Endodermal cell (in vitro differentiated cells): ENCODE measurements around the gene RAB7B. TPM values are rescaled to one million over a fixed set of nuclear protein-coding genes. Genes with fewer than 3 reads are reported as not detected.

Source experiments
- DNase-seq: peaks from one replicate; pipeline ENCODE4 v3.0.0-alpha.2; 2017
- H3K27ac ChIP-seq: 2 replicates; pipeline ENCODE4 v1.5.1; 2013; ENCODE audit warnings: mild to moderate bottlenecking, low read depth, low read length, moderate library complexity
- H3K27me3 ChIP-seq: 2 replicates; pipeline ENCODE4 v1.6.1; 2013; ENCODE audit warnings: mild to moderate bottlenecking, low read length, moderate library complexity; ENCODE audit not compliant: insufficient read depth, control insufficient read depth, poor library complexity, severe bottlenecking
- H3K36me3 ChIP-seq: 2 replicates; pipeline ENCODE4 v1.7.0; 2013; ENCODE audit warnings: mild to moderate bottlenecking, low read length, moderate library complexity; ENCODE audit not compliant: control insufficient read depth, insufficient read depth
- H3K4me1 ChIP-seq: one replicate; pipeline ENCODE4 v1.7.0; 2013; ENCODE audit warnings: low read length; ENCODE audit not compliant: control insufficient read depth, insufficient read depth
- H3K4me3 ChIP-seq: 2 replicates; pipeline ENCODE4 v1.5.1; 2013; ENCODE audit warnings: mild to moderate bottlenecking, low read length, moderate library complexity
- H3K9ac ChIP-seq: 2 replicates; pipeline ENCODE4 v1.6.1; 2013; ENCODE audit warnings: mild to moderate bottlenecking, low read length, moderate library complexity; ENCODE audit not compliant: poor library complexity, severe bottlenecking; ENCODE audit errors: extremely low read depth
- H3K9me3 ChIP-seq: 2 replicates; pipeline ENCODE4 v1.6.1; 2013; ENCODE audit warnings: mild to moderate bottlenecking, low read length, moderate library complexity; ENCODE audit not compliant: control insufficient read depth
- H3K27ac Mint-ChIP-seq: 2 replicates; pipeline ENCODE4 v1.8.0; 2020; ENCODE audit warnings: mixed read lengths
- H3K27me3 Mint-ChIP-seq: 2 replicates; pipeline ENCODE4 v1.8.0; 2021; ENCODE audit warnings: mild to moderate bottlenecking, mixed read lengths; ENCODE audit not compliant: insufficient read depth
- H3K36me3 Mint-ChIP-seq: 2 replicates; pipeline ENCODE4 v1.8.0; 2020; ENCODE audit warnings: low read depth, mixed read lengths
- H3K4me1 Mint-ChIP-seq: 2 replicates; pipeline ENCODE4 v1.8.0; 2020; ENCODE audit warnings: mixed read lengths
- H3K4me3 Mint-ChIP-seq: 2 replicates; pipeline ENCODE4 v1.8.0; 2020; ENCODE audit warnings: mild to moderate bottlenecking, moderate library complexity, mixed read lengths
- H3K9me3 Mint-ChIP-seq: 2 replicates; pipeline ENCODE4 v1.8.0; 2020; ENCODE audit warnings: mild to moderate bottlenecking, mixed read lengths
- WGBS, 2 experiments: methylation state at CpG; one replicate each; pipeline versions ENCODE4 v1.1.5 to v1.1.7; 2013; ENCODE audit warnings: missing lambda C conversion rate in 2 of 2, mixed read lengths in 1 of 2; ENCODE audit not compliant: insufficient coverage in 1 of 2, insufficient read length in 1 of 2; 5-methylcytosine and 5-hydroxymethylcytosine counted together
- total RNA-seq, 2 donors: library from RNA; stranded (reverse); fragmentation: NEBNext Ultra II Directional in 1 of 2; extraction: Animal tissue kit (Norgen Biotek cat#: 25700) in 1 of 2; gene quantifications; 2 replicates in 1 of 2; 3 replicates in 1 of 2; pipeline ENCODE4 v1.2.1, GENCODE V29; 2021
- TF ChIP-seq, protein P1 (sequence below): fragments of 200-600 bp; sonication (generic); conservative IDR thresholded peaks from 2 replicates; pipeline ENCODE4 v1.5.0; 2021; ENCODE audit warnings: antibody characterized with exemption, mild to moderate bottlenecking

Gene RAB7B
- total RNA-seq, 2 donors from 2014 or later = not detected

DNA sequence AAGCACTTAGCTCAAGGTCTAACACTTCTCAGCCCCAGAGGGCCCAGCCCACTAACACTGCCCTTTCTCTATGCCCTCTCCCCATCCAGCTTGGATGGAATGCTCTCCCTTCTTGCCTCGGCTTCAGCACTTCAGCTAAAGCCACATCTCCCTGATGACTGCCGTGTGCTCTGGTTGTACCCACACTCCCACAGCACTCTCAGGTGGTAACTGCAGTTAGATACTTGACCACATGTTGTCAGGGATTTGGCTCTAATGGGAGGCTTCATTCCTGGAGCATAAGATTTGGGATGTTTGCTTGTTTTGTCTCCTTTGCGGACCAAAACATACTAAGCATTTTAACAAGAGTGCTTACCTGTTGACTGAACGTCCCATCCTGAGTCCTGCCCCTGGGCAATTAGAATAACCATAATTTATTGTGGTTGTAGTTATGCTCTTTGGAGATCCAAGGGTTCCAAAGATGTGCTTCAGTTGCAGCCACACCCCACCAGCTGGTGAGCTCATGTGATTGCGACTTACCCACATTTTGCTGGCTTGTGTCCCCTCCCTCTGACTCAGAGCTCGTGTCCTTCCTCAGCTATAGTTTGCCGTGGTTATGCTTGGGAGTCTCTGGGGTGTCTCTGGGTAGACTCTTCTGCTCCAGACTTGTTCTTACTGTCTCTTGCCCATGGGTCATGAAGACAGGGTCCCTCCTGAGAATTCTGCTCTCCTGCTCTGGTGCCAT is 52.2 kb downstream of the RAB7B start:
- H3K4me3 ChIP-seq = no peak overlapping the region
- WGBS, 2 experiments = 89 to 94% methylated on average over 6 to 7 of the region's 7 CpGs
- no peak overlapping the region for H3K27ac Mint-ChIP-seq
- no peak overlapping the region for H3K27ac ChIP-seq
- no peaks in the 10 kb centered on the region for H3K9me3 ChIP-seq
- no peaks in the 10 kb centered on the region for H3K36me3 ChIP-seq
- H3K27me3 ChIP-seq = no peaks in the 10 kb centered on the region
- H3K9me3 Mint-ChIP-seq = no peaks in the 10 kb centered on the region
- H3K4me1 ChIP-seq = peaks cover 5% of the 10 kb centered on the region
- no peaks in the 10 kb centered on the region for H3K36me3 Mint-ChIP-seq
- TF ChIP-seq, protein P1, sequence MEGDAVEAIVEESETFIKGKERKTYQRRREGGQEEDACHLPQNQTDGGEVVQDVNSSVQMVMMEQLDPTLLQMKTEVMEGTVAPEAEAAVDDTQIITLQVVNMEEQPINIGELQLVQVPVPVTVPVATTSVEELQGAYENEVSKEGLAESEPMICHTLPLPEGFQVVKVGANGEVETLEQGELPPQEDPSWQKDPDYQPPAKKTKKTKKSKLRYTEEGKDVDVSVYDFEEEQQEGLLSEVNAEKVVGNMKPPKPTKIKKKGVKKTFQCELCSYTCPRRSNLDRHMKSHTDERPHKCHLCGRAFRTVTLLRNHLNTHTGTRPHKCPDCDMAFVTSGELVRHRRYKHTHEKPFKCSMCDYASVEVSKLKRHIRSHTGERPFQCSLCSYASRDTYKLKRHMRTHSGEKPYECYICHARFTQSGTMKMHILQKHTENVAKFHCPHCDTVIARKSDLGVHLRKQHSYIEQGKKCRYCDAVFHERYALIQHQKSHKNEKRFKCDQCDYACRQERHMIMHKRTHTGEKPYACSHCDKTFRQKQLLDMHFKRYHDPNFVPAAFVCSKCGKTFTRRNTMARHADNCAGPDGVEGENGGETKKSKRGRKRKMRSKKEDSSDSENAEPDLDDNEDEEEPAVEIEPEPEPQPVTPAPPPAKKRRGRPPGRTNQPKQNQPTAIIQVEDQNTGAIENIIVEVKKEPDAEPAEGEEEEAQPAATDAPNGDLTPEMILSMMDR = no peak
- H3K4me1 Mint-ChIP-seq = peaks cover 19% of the 10 kb centered on the region
- no peak for DNase-seq
- no peak overlapping the region for H3K4me3 Mint-ChIP-seq
- no peak overlapping the region for H3K9ac ChIP-seq
- peaks cover 9% of the 10 kb centered on the region for H3K27me3 Mint-ChIP-seq

- peaks cover 5% of the 10 kb centered on the region for H3K4me1 ChIP-seq
- H3K4me1 Mint-ChIP-seq = peaks cover 19% of the 10 kb centered on the region
- no peak overlapping the region for H3K4me3 ChIP-seq
- H3K27me3 ChIP-seq = no peaks in the 10 kb centered on the region
- H3K9ac ChIP-seq = no peak overlapping the region
- no peak overlapping the region for H3K27ac ChIP-seq
- H3K27ac Mint-ChIP-seq = no peak overlapping the region
- TF ChIP-seq, protein P1 = no peak
- H3K4me3 Mint-ChIP-seq = no peak overlapping the region
- H3K36me3 Mint-ChIP-seq = no peaks in the 10 kb centered on the region
- DNase-seq = no peak
- H3K36me3 ChIP-seq = no peaks in the 10 kb centered on the region
- H3K9me3 Mint-ChIP-seq = no peaks in the 10 kb centered on the region
- H3K27me3 Mint-ChIP-seq = peaks cover 13% of the 10 kb centered on the region
- WGBS, 2 experiments = 89 to 92% methylated on average over 7 to 8 of the region's 8 CpGs
- no peaks in the 10 kb centered on the region for H3K9me3 ChIP-seq
Measured at GRCh38 chr1:205950280-205950679, 52.9 kb downstream of the RAB7B start.

GRCh38 chr1:205949753-205950152 is 53.4 kb downstream of the RAB7B start:
- Mint-ChIP-seq H3K9me3 (no peaks in the 10 kb centered on the region), H3K4me1 (peaks cover 14% of the 10 kb centered on the region), H3K36me3 (no peaks in the 10 kb centered on the region), H3K27me3 (peaks cover 14% of the 10 kb centered on the region), H3K27ac (no peak overlapping the region), H3K4me3 (no peak overlapping the region)
- peaks cover under 1% of the 10 kb centered on the region for H3K4me1 ChIP-seq
- no peaks in the 10 kb centered on the region for H3K36me3 ChIP-seq
- no peak overlapping the region for H3K27ac ChIP-seq
- TF ChIP-seq, protein P1 = no peak
- H3K9ac ChIP-seq = no peak overlapping the region
- DNase-seq = no peak
- H3K4me3 ChIP-seq = no peak overlapping the region
- 89% methylated on average over 1 of the region's 1 CpG; no CpG with 5 or more reads in 1 of the 2 experiments for WGBS, 2 experiments
- no peaks in the 10 kb centered on the region for H3K9me3 ChIP-seq
- H3K27me3 ChIP-seq = no peaks in the 10 kb centered on the region
